HepG2 (cell line): Measurements from ENCODE around the gene IL1RL2. TPM values are rescaled to one million over a fixed set of nuclear protein-coding genes. Genes with fewer than 3 reads are reported as not detected.

ENCODE experiments used
- ATAC-seq: fragments of 200-7000 bp; cut with Tn5 transposase; 3 replicates; pipeline ENCODE4 v1.9.1; 2020; ENCODE audit warnings: mild to moderate bottlenecking, moderate library complexity
- BruUV-seq: library from RNA; stranded (reverse); fragments of 400-500 nt; replicated peaks from 2 replicates; lab custom pipeline; 2021; lab: Mats Ljungman, UMichigan
- CTCF ChIA-PET: fragments of 300-600 bp; formaldehyde crosslinking; extraction: SDS; loops from one replicate; lab custom pipeline; 2021; ENCODE audit warnings: low total read pairs, inconsistent platforms, low intra/inter-chr PET ratio; lab: Yijun Ruan, JAX
- POLR2A ChIA-PET: fragments of 350-600 bp; sonication (Branson Sonifier 250); formaldehyde crosslinking; loops from one replicate; lab custom pipeline; 2020; ENCODE audit warnings: antibody characterized with exemption, inconsistent platforms; lab: Yijun Ruan, JAX
- DNase-seq: peaks from one replicate; pipeline ENCODE4 v3.0.0-alpha.2; 2015; ENCODE audit warnings: low spot score
- FAIRE-seq: peaks from 3 replicates; lab custom pipeline; 2011; peaks lifted over from hg19 to GRCh38; lab: Jason Lieb, UNC
- H2AFZ ChIP-seq: one replicate; pipeline ENCODE4 v1.6.1; 2011; ENCODE audit warnings: low read length, inconsistent platforms
- H3K27ac ChIP-seq: fragments of 300-600 bp; 3 replicates; pipeline ENCODE4 v1.8.0; 2011; ENCODE audit warnings: mixed run types, mild to moderate bottlenecking, mixed read lengths, low read length, inconsistent platforms; ENCODE audit not compliant: insufficient read depth; ENCODE audit errors: extremely low read length
- H3K27me3 ChIP-seq, 2 experiments: fragments of 200-600 bp in 1 of 2; 2 replicates in 1 of 2; 3 replicates in 1 of 2; pipeline versions ENCODE4 v1.6.0 to v1.8.0; 2011; ENCODE audit warnings: low read length in 2 of 2, mild to moderate bottlenecking in 2 of 2, moderate library complexity in 2 of 2, inconsistent platforms in 1 of 2; ENCODE audit not compliant: insufficient read depth in 2 of 2, control insufficient read depth in 1 of 2
- H3K36me3 ChIP-seq, 2 experiments: fragments of 200-600 bp in 1 of 2; replicated peaks in 1 of 2; 2 replicates in 1 of 2; 3 replicates in 1 of 2; pipeline versions ENCODE4 v1.5.1 to v1.8.0; 2011; ENCODE audit warnings: low read length in 2 of 2, inconsistent platforms in 1 of 2; ENCODE audit not compliant: insufficient read depth in 2 of 2, control insufficient read depth in 1 of 2
- H3K4me1 ChIP-seq: 2 replicates; pipeline ENCODE4 v1.5.1; 2012; ENCODE audit warnings: low read length, inconsistent platforms; ENCODE audit not compliant: insufficient read depth
- H3K4me2 ChIP-seq: 2 replicates; pipeline ENCODE4 v1.6.0; 2011; ENCODE audit warnings: low read depth, low read length, inconsistent platforms
- H3K4me3 ChIP-seq, 3 experiments: fragments of 200-600 bp in 1 of 3; sonication (generic), shearing (Covaris generic) in 1 of 3; replicated peaks in 1 of 3; 2 replicates each; pipeline ENCODE4 v1.5.1; 2011 to 2016; ENCODE audit warnings: low read length in 3 of 3, inconsistent platforms in 2 of 3, low read depth in 2 of 3, mild to moderate bottlenecking in 2 of 3, control low read depth in 1 of 3, mixed read lengths in 1 of 3; ENCODE audit not compliant: insufficient read depth in 1 of 3
- H3K79me2 ChIP-seq: one replicate; pipeline ENCODE4 v1.6.1; 2011; ENCODE audit warnings: low read length, inconsistent platforms; ENCODE audit not compliant: insufficient read depth
- H3K9ac ChIP-seq: 2 replicates; pipeline ENCODE4 v1.6.0; 2011; ENCODE audit warnings: mild to moderate bottlenecking, low read depth, low read length, inconsistent platforms; ENCODE audit not compliant: insufficient read depth
- H3K9me3 ChIP-seq: 2 replicates; pipeline ENCODE4 v1.5.1; 2012; ENCODE audit warnings: mild to moderate bottlenecking, low read length
- H4K20me1 ChIP-seq: 2 replicates; pipeline ENCODE4 v1.6.0; 2011; ENCODE audit warnings: inconsistent platforms, mild to moderate bottlenecking, low read length, moderate library complexity; ENCODE audit not compliant: insufficient read depth
- BRD4 ChIP-seq: sonication (generic); formaldehyde crosslinking; IDR thresholded peaks from 2 replicates; pipeline ENCODE4 v1.4.0; 2020; ENCODE audit warnings: missing genetic modification reagents
- FOSL1 ChIP-seq: sonication (generic); formaldehyde crosslinking; IDR thresholded peaks from 2 replicates; pipeline ENCODE4 v1.9.0; 2021; ENCODE audit warnings: missing genetic modification reagents, borderline replicate concordance
- FOXC1 ChIP-seq: sonication (generic); formaldehyde crosslinking; IDR thresholded peaks from 2 replicates; pipeline ENCODE4 v1.8.0; 2022; ENCODE audit warnings: mild to moderate bottlenecking, missing genetic modification reagents, borderline replicate concordance
- HIVEP1 ChIP-seq: sonication (generic); formaldehyde crosslinking; IDR thresholded peaks from 2 replicates; pipeline ENCODE4 v1.4.0; 2020; ENCODE audit warnings: mild to moderate bottlenecking, missing genetic modification reagents
- JARID2 ChIP-seq: sonication (generic); formaldehyde crosslinking; IDR thresholded peaks from 2 replicates; pipeline ENCODE4 v1.8.1; 2023; ENCODE audit warnings: missing genetic modification reagents, inconsistent platforms; ENCODE audit not compliant: insufficient replicate concordance
- KMT2A ChIP-seq: sonication (generic); formaldehyde crosslinking; IDR thresholded peaks from 2 replicates; pipeline ENCODE4 v1.4.0; 2020; ENCODE audit warnings: missing genetic modification reagents
- MAZ ChIP-seq, 2 experiments: sonication (generic) in 1 of 2; formaldehyde crosslinking in 1 of 2; IDR thresholded peaks; 2 replicates each; pipeline versions ENCODE4 v1.5.0 to v1.6.1; 2012 to 2020; ENCODE audit warnings: low read depth in 2 of 2, mild to moderate bottlenecking in 2 of 2, borderline replicate concordance in 1 of 2, improper control_type of control experiment in 1 of 2, low read length in 1 of 2, missing genetic modification reagents in 1 of 2, moderate library complexity in 1 of 2
- RFX3 ChIP-seq: IDR thresholded peaks from 2 replicates; pipeline ENCODE4 v1.6.1; 2016; ENCODE audit warnings: missing biosample characterization, missing genetic modification reagents
- STAT5B ChIP-seq: sonication (generic); formaldehyde crosslinking; IDR thresholded peaks from 2 replicates; pipeline ENCODE4 v1.4.0; 2020; ENCODE audit warnings: missing genetic modification reagents
- ZBTB3 ChIP-seq: sonication (generic); formaldehyde crosslinking; IDR thresholded peaks from 2 replicates; pipeline ENCODE4 v1.4.0; 2020; ENCODE audit warnings: low read depth, mild to moderate bottlenecking, moderate library complexity, missing genetic modification reagents, borderline replicate concordance
- ZKSCAN1 ChIP-seq: fragments of 150-350 bp; IDR thresholded peaks from 2 replicates; pipeline ENCODE4 v1.6.1; 2014; ENCODE audit warnings: low read length
- ZNF350 ChIP-seq: sonication (generic); formaldehyde crosslinking; IDR thresholded peaks from 2 replicates; pipeline ENCODE4 v1.4.0; 2020; ENCODE audit warnings: mild to moderate bottlenecking, low read depth, missing genetic modification reagents, borderline replicate concordance
- ZNF557 ChIP-seq: sonication (generic); formaldehyde crosslinking; IDR thresholded peaks from 2 replicates; pipeline ENCODE4 v1.4.0; 2020; ENCODE audit warnings: missing genetic modification reagents
- ZNF883 ChIP-seq: sonication (generic); formaldehyde crosslinking; IDR thresholded peaks from 2 replicates; pipeline ENCODE4 v1.5.1; 2020; ENCODE audit warnings: mild to moderate bottlenecking, missing genetic modification reagents; ENCODE audit errors: not compliant biosample characterization
- WGBS: methylation state at CpG from one replicate; pipeline ENCODE4 v1.1.6; 2017; ENCODE audit warnings: low lambda C conversion rate; 5-methylcytosine and 5-hydroxymethylcytosine counted together
- in situ Hi-C: cut with HindIII; loops from 2 replicates; pipeline ENCODE4 v1.10.0; 2017; ENCODE audit warnings: low pct_unique_long_range_greater_than_20kb; ENCODE audit not compliant: extremely low pct_ligation_motif_present
- intact Hi-C: fragments of 100-400 bp; cut with micrococcal nuclease; formaldehyde crosslinking; loops from one replicate; pipeline ENCODE4 v1.10.0; 2022; ENCODE audit not compliant: unreplicated experiment
- polyA plus RNA-seq, 8 experiments: library from polyadenylated mRNA; depleted of rRNA in 3 of 8; stranded (reverse) in 7 of 8; unstranded in 1 of 8; fragments of >200 nt; fragmentation: Illumina TruSeq in 4 of 8; extraction: Trizol in 4 of 8; gene quantifications; 2 replicates each; pipeline versions ENCODE4 v1.2.1 to v1.2.3, GENCODE V29; 2011 to 2016; ENCODE audit warnings: low read depth in 4 of 8, missing spikeins in 1 of 8, mixed read lengths in 1 of 8; ENCODE audit not compliant: insufficient read depth in 1 of 8
- total RNA-seq, 5 experiments: library from RNA; depleted of rRNA; stranded (reverse); fragments of >200 nt; fragmentation: Illumina TruSeq; extraction: Trizol; gene quantifications; 2 replicates each; pipeline ENCODE4 v1.2.3, GENCODE V29; 2016; ENCODE audit warnings: low read depth in 1 of 5
- TF ChIP-seq, protein P1 (sequence below): IDR thresholded peaks from 2 replicates; pipeline ENCODE4 v1.6.1; 2016; ENCODE audit warnings: mild to moderate bottlenecking, missing biosample characterization, missing genetic modification reagents
- TF ChIP-seq, protein P2 (sequence below): sonication (generic); formaldehyde crosslinking; IDR thresholded peaks from 2 replicates; pipeline ENCODE4 v1.8.0; 2022; ENCODE audit warnings: missing genetic modification reagents, mild to moderate bottlenecking, inconsistent platforms, borderline replicate concordance

IL1RL2 gene
- total and polyA plus RNA-seq, 2 of the 13 experiments (the other 11 are each of a cell fraction or from before 2014, with no cell fraction given), result 0.03 TPM; not detected in 1

DNA sequence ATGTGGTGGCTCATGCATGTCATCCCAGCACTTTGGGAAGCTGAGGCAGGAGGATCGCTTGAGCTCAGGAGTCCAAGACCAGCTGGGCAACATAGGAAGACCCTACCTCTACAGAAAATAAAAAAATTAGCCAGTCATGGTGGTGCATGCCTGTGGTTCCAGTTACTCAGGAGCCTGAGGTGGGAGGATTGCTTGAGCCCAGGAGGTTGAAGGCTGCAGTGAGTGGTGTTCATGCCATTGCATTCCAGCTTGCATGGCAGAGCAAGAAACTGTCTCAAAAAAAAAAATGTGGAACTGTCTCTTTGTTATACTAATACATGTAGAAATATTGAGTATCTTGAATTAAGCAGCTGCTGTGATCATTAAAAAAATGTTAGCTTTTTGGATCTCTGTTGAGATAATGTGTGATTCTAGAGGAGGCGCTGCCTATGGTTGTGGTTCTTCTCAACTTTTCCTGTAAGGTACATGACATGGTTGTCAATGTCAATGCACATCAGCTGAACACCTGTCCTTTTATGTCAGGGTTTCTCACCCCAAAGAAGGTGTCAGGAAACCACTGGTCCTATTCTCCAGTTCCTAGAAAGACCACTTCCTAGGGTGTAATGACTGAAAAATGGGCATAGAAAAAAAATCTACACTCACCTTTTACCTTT is 89.9 kb downstream of the IL1RL2 start:
- no peak for ATAC-seq
- Histone ChIP-seq H3K4me1 (no peaks in the 10 kb centered on the region), H3K9ac (no peak overlapping the region), H3K27me3 (peaks cover 0 to 14% of the 10 kb centered on the region in 2 experiments; a peak in 2 of 5 replicates), H3K36me3 (no peaks in the 10 kb centered on the region), H3K4me3 (no peak overlapping the region), H3K27ac (no peak overlapping the region), H3K9me3 (no peaks in the 10 kb centered on the region), H4K20me1 (no peaks in the 10 kb centered on the region), H3K4me2 (no peak overlapping the region), H3K79me2 (no peaks in the 10 kb centered on the region), H2AFZ (no peak overlapping the region)
- in situ Hi-C loops (no loop called here), intact Hi-C loops (no loop called here)
- no TSS peak for BruUV-seq
- POLR2A ChIA-PET, result no interaction called here
- TF ChIP-seq STAT5B (CRISPR knock-in tag) (no peak), MAZ (IDR thresholded peaks at IDR 0.05; ENCODE audit: borderline replicate concordance, low read depth, low read length) (no peak), MAZ (CRISPR knock-in tag; IDR thresholded peaks at IDR 0.05; ENCODE audit: low read depth) (no peak), FOXC1 (CRISPR knock-in tag) (no peak), ZKSCAN1 (no peak), FOSL1 (CRISPR knock-in tag) (no peak), RFX3 (CRISPR knock-in tag) (no peak), ZBTB3 (CRISPR knock-in tag) (no peak), KMT2A (CRISPR knock-in tag) (no peak), ZNF350 (no peak), HIVEP1 (CRISPR knock-in tag) (no peak), ZNF883 (CRISPR knock-in tag) (no peak), BRD4 (CRISPR knock-in tag) (no peak), JARID2 (CRISPR knock-in tag) (no peak), ZNF557 (no peak)
- TF ChIP-seq, protein P1, sequence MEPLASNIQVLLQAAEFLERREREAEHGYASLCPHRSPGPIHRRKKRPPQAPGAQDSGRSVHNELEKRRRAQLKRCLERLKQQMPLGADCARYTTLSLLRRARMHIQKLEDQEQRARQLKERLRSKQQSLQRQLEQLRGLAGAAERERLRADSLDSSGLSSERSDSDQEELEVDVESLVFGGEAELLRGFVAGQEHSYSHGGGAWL (CRISPR knock-in tag), result no peak
- TF ChIP-seq, protein P2, sequence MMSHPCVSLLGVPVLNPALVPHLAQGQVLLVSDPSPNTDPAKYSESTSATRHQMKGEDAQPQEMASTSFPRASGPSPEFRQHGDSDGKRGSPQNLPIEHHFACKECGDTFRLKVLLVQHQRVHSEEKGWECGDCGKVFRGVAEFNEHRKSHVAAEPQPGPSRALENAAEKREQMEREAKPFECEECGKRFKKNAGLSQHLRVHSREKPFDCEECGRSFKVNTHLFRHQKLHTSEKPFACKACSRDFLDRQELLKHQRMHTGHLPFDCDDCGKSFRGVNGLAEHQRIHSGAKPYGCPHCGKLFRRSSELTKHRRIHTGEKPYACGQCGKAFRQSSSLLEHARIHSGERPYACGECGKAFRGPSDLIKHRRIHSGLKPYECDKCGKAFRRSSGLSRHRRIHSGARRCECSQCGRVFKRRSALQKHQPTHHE, result no peak
- CTCF ChIA-PET, result no interaction called here
- no peak for DNase-seq
- 62% methylated on average over 2 of the region's 2 CpGs for WGBS
- no peak for FAIRE-seq
